HepG2 (cell line): Measurements from ENCODE around the gene RUSC1.

Experiments used
- CHD4 ChIP-seq: fragments of 200-600 bp; sonication (generic); IDR thresholded peaks from 2 replicates; pipeline ENCODE4 v1.7.0; 2017; ENCODE audit warnings: mild to moderate bottlenecking, low read length, borderline replicate concordance
- EP300 ChIP-seq, 3 experiments: sonication (generic) in 1 of 3; formaldehyde crosslinking in 1 of 3; IDR thresholded peaks; 2 replicates each; pipeline versions ENCODE4 v1.5.1 to v1.6.1; 2011 to 2020; ENCODE audit warnings: low read depth in 2 of 3, low read length in 2 of 3, borderline replicate concordance in 1 of 3, improper control_type of control experiment in 1 of 3, mild to moderate bottlenecking in 1 of 3, missing genetic modification reagents in 1 of 3, moderate library complexity in 1 of 3
- FOXK1 ChIP-seq: sonication (generic); formaldehyde crosslinking; IDR thresholded peaks from 2 replicates; pipeline ENCODE4 v1.4.0; 2020; ENCODE audit warnings: low read depth, missing genetic modification reagents, borderline replicate concordance
- NFATC3 ChIP-seq: sonication (generic); formaldehyde crosslinking; IDR thresholded peaks from 2 replicates; pipeline ENCODE4 v1.5.1; 2020; ENCODE audit warnings: mild to moderate bottlenecking, missing genetic modification reagents
- NFRKB ChIP-seq: fragments of 450-650 bp; IDR thresholded peaks from 2 replicates; pipeline ENCODE4 v1.6.1; 2017
- TBL1XR1 ChIP-seq: fragments of 150-350 bp; IDR thresholded peaks from 2 replicates; pipeline ENCODE4 v1.6.1; 2014; ENCODE audit warnings: borderline replicate concordance, low read length; ENCODE audit not compliant: partially characterized antibody
- ZFAT ChIP-seq: sonication (generic); formaldehyde crosslinking; conservative IDR thresholded peaks from 2 replicates; pipeline ENCODE4 v1.8.1; 2023; ENCODE audit warnings: missing genetic modification reagents, inconsistent platforms
- ZNF629 ChIP-seq: sonication (generic); formaldehyde crosslinking; conservative IDR thresholded peaks from 2 replicates; pipeline ENCODE4 v1.5.0; 2020; ENCODE audit warnings: missing genetic modification reagents
- ZNF737 ChIP-seq: sonication (generic); formaldehyde crosslinking; IDR thresholded peaks from 2 replicates; pipeline ENCODE4 v1.5.0; 2020; ENCODE audit warnings: missing genetic modification reagents, mild to moderate bottlenecking, borderline replicate concordance

- TF ChIP-seq TBL1XR1 (no peak), CHD4 (no peak), NFRKB (no peak), EP300 (IDR thresholded peaks at IDR 0.05; ENCODE audit: low read depth in 2 of 2, low read length in 2 of 2) (no peak), EP300 (CRISPR knock-in tag; IDR thresholded peaks at IDR 0.05; ENCODE audit: borderline replicate concordance) (no peak), ZFAT (CRISPR knock-in tag) (no peak), ZNF629 (no peak), NFATC3 (no peak), FOXK1 (CRISPR knock-in tag) (no peak), ZNF737 (CRISPR knock-in tag) (no peak)
Measured at GRCh38 chr1:155277902-155278688, 42.6 kb upstream of the RUSC1 start.
